Stimulated activated naive CD4-positive, alpha-beta T cell treated with Interleukin-2 at 50 U/mL for 16 hours (primary cell): ENCODE data around the gene IFT22.
"Not testable (repeated sequence)": the region's sequence is repeated elsewhere in the genome, so short reads cannot be mapped to it uniquely, and the experiment has no call there.

Experiments used
- DNase-seq: peaks from one replicate; lab custom pipeline; 2025; lab: John Stamatoyannopoulos, UW

IFT22 gene

GRCh38 chr7:101277155-101277554 is 44.5 kb downstream of the IFT22 start:
- DNase-seq: no peak

GRCh38 chr7:101273206-101273605 is 48.4 kb downstream of the IFT22 start:
- no peak for DNase-seq

- DNase-seq: no peak
Measured at GRCh38 chr7:101271021-101271420, 50.6 kb downstream of the IFT22 start.

- no peak for DNase-seq
Measured at GRCh38 chr7:101269664-101270063, 51.9 kb downstream of the IFT22 start.

- DNase-seq: no peak
Measured at GRCh38 chr7:101265622-101266516, 55.7 kb downstream of the IFT22 start.

- not testable (repeated sequence) for DNase-seq
Measured at GRCh38 chr7:101264102-101264706, 57.4 kb downstream of the IFT22 start.
